ENCODE data around the gene TSR3.

The TSR3 gene

GRCh38 chr16:1361685-1362360, 10.1 kb upstream of the TSR3 start:
- peaks cover 4% of the 10 kb centered on the region for H3K79me1 ChIP-seq (ENCODE audit: low read length)
- H3K79me2 ChIP-seq (ENCODE audit: control insufficient read depth, insufficient read depth, low read length) = peaks cover 2% of the 10 kb centered on the region
- H2BK5ac ChIP-seq (ENCODE audit: low read length) = no peak overlapping the region
- H3K27me3 ChIP-seq (ENCODE audit: insufficient read depth, low read length, poor library complexity) = no peaks in the 10 kb centered on the region
- no peak overlapping the region for H3K4me3 ChIP-seq (ENCODE audit: low read length)
- no peaks in the 10 kb centered on the region for H3K4me1 ChIP-seq (ENCODE audit: control insufficient read depth, low read depth, low read length)
- WGBS (ENCODE audit: extremely low coverage, insufficient coverage, low lambda C conversion rate) = no CpG with 5 or more reads among the region's 43 CpGs
- DNase-seq = no peak
- H4K5ac ChIP-seq (ENCODE audit: low read length) = no peak overlapping the region
- H3K9ac ChIP-seq (ENCODE audit: low read length) = no peak overlapping the region
- no peak overlapping the region for H3K27ac ChIP-seq (ENCODE audit: low read depth, low read length)
- H2BK15ac ChIP-seq (replicated peaks; ENCODE audit: low read depth) = no peak overlapping the region
- H3K4me2 ChIP-seq (ENCODE audit: low read length) = no peak overlapping the region
- no peak overlapping the region for H3K4ac ChIP-seq (ENCODE audit: low read depth, low read length)
- H4K8ac ChIP-seq (ENCODE audit: low read depth, low read length) = no peak overlapping the region
- H3K36me3 ChIP-seq (ENCODE audit: control insufficient read depth, insufficient read depth, low read length) = peaks cover 5% of the 10 kb centered on the region
- H2BK120ac ChIP-seq (ENCODE audit: low read depth, low read length) = no peak overlapping the region
- H3K56ac ChIP-seq (ENCODE audit: low read length) = no peak overlapping the region
- no peak overlapping the region for H3K18ac ChIP-seq (ENCODE audit: low read length)
- H2AK5ac ChIP-seq (ENCODE audit: low read length) = no peak overlapping the region
- no peak overlapping the region for H3K23ac ChIP-seq (ENCODE audit: low read length)

- no peaks in the 10 kb centered on the region for H3K36me3 ChIP-seq (ENCODE audit: control insufficient read depth, insufficient read depth, low read length)
- H3K79me2 ChIP-seq (ENCODE audit: control insufficient read depth, insufficient read depth, low read length) = peaks cover 8% of the 10 kb centered on the region
- no peak overlapping the region for H3K4me2 ChIP-seq (ENCODE audit: low read length)
- no peaks in the 10 kb centered on the region for H3K4me1 ChIP-seq (ENCODE audit: control insufficient read depth, low read depth, low read length)
- no peak overlapping the region for H3K9ac ChIP-seq (ENCODE audit: low read length)
- H3K79me1 ChIP-seq (ENCODE audit: low read length) = peaks cover 6% of the 10 kb centered on the region
- DNase-seq = no peak
- no peak overlapping the region for H3K18ac ChIP-seq (ENCODE audit: low read length)
- H4K5ac ChIP-seq (ENCODE audit: low read length) = no peak overlapping the region
- H3K27me3 ChIP-seq (ENCODE audit: insufficient read depth, low read length, poor library complexity) = no peaks in the 10 kb centered on the region
- H3K4ac ChIP-seq (ENCODE audit: low read depth, low read length) = no peak overlapping the region
- H3K4me3 ChIP-seq (ENCODE audit: low read length) = no peak overlapping the region
- no CpG with 5 or more reads among the region's 19 CpGs for WGBS (ENCODE audit: extremely low coverage, insufficient coverage, low lambda C conversion rate)
- no peak overlapping the region for H2BK15ac ChIP-seq (replicated peaks; ENCODE audit: low read depth)
- H4K8ac ChIP-seq (ENCODE audit: low read depth, low read length) = no peak overlapping the region
- H2AK5ac ChIP-seq (ENCODE audit: low read length) = no peak overlapping the region
- no peak overlapping the region for H3K23ac ChIP-seq (ENCODE audit: low read length)
- H2BK120ac ChIP-seq (ENCODE audit: low read depth, low read length) = no peak overlapping the region
- H3K27ac ChIP-seq (ENCODE audit: low read depth, low read length) = peak overlapping the region; percentile 10
- H2BK5ac ChIP-seq (ENCODE audit: low read length) = no peak overlapping the region
- H3K56ac ChIP-seq (ENCODE audit: low read length) = no peak overlapping the region
These were observed 6.4 kb upstream of the TSR3 start for GRCh38 chr16:1357906-1358566.

GRCh38 chr16:1356061-1356900, 4.6 kb upstream of the TSR3 start:
- Histone ChIP-seq H3K4me2 (ENCODE audit: low read length) (no peak overlapping the region), H2AK5ac (ENCODE audit: low read length) (no peak overlapping the region), H4K8ac (ENCODE audit: low read depth, low read length) (no peak overlapping the region), H3K4me3 (ENCODE audit: low read length) (no peak overlapping the region), H3K56ac (ENCODE audit: low read length) (no peak overlapping the region), H3K27ac (ENCODE audit: low read depth, low read length) (no peak overlapping the region), H4K5ac (ENCODE audit: low read length) (no peak overlapping the region), H3K4ac (ENCODE audit: low read depth, low read length) (no peak overlapping the region), H3K79me1 (ENCODE audit: low read length) (peaks cover 7% of the 10 kb centered on the region), H3K18ac (ENCODE audit: low read length) (no peak overlapping the region), H3K23ac (ENCODE audit: low read length) (no peak overlapping the region), H3K36me3 (ENCODE audit: control insufficient read depth, insufficient read depth, low read length) (no peaks in the 10 kb centered on the region), H3K4me1 (ENCODE audit: control insufficient read depth, low read depth, low read length) (peaks cover 2% of the 10 kb centered on the region), H2BK120ac (ENCODE audit: low read depth, low read length) (no peak overlapping the region), H3K9ac (ENCODE audit: low read length) (no peak overlapping the region), H3K27me3 (ENCODE audit: insufficient read depth, low read length, poor library complexity) (no peaks in the 10 kb centered on the region), H2BK5ac (ENCODE audit: low read length) (no peak overlapping the region), H2BK15ac (replicated peaks; ENCODE audit: low read depth) (no peak overlapping the region), H3K79me2 (ENCODE audit: control insufficient read depth, insufficient read depth, low read length) (peaks cover 10% of the 10 kb centered on the region)
- WGBS (ENCODE audit: extremely low coverage, insufficient coverage, low lambda C conversion rate) = no CpG with 5 or more reads among the region's 33 CpGs
- no peak for DNase-seq

GRCh38 chr16:1355591-1355990, 3.9 kb upstream of the TSR3 start:
- no peaks in the 10 kb centered on the region for H3K36me3 ChIP-seq (ENCODE audit: control insufficient read depth, insufficient read depth, low read length)
- DNase-seq = no peak
- H2AK5ac ChIP-seq (ENCODE audit: low read length) = no peak overlapping the region
- peaks cover 16% of the 10 kb centered on the region for H3K79me2 ChIP-seq (ENCODE audit: control insufficient read depth, insufficient read depth, low read length)
- H4K5ac ChIP-seq (ENCODE audit: low read length) = no peak overlapping the region
- H3K27me3 ChIP-seq (ENCODE audit: insufficient read depth, low read length, poor library complexity) = no peaks in the 10 kb centered on the region
- no peak overlapping the region for H2BK120ac ChIP-seq (ENCODE audit: low read depth, low read length)
- WGBS (ENCODE audit: extremely low coverage, insufficient coverage, low lambda C conversion rate) = no CpG with 5 or more reads among the region's 15 CpGs
- H3K23ac ChIP-seq (ENCODE audit: low read length) = no peak overlapping the region
- no peak overlapping the region for H3K4me3 ChIP-seq (ENCODE audit: low read length)
- peaks cover 14% of the 10 kb centered on the region for H3K79me1 ChIP-seq (ENCODE audit: low read length)
- H3K18ac ChIP-seq (ENCODE audit: low read length) = no peak overlapping the region
- H4K8ac ChIP-seq (ENCODE audit: low read depth, low read length) = no peak overlapping the region
- no peak overlapping the region for H3K56ac ChIP-seq (ENCODE audit: low read length)
- no peak overlapping the region for H2BK5ac ChIP-seq (ENCODE audit: low read length)
- H3K4me2 ChIP-seq (ENCODE audit: low read length) = no peak overlapping the region
- H3K9ac ChIP-seq (ENCODE audit: low read length) = no peak overlapping the region
- H3K27ac ChIP-seq (ENCODE audit: low read depth, low read length) = no peak overlapping the region
- peaks cover 2% of the 10 kb centered on the region for H3K4me1 ChIP-seq (ENCODE audit: control insufficient read depth, low read depth, low read length)
- no peak overlapping the region for H2BK15ac ChIP-seq (replicated peaks; ENCODE audit: low read depth)
- H3K4ac ChIP-seq (ENCODE audit: low read depth, low read length) = no peak overlapping the region

- no peak for DNase-seq
- Histone ChIP-seq H3K4ac (ENCODE audit: low read depth, low read length) (no peak overlapping the region), H3K27ac (ENCODE audit: low read depth, low read length) (no peak overlapping the region)
These were observed 3.3 kb upstream of the TSR3 start for GRCh38 chr16:1354815-1355540.

More at GRCh38 chr16:1354815-1355540, 3.3 kb upstream of the TSR3 start:
- Histone ChIP-seq H3K4me2 (ENCODE audit: low read length) (no peak overlapping the region), H3K18ac (ENCODE audit: low read length) (no peak overlapping the region), H3K9ac (ENCODE audit: low read length) (no peak overlapping the region), H3K79me1 (ENCODE audit: low read length) (peaks cover 18% of the 10 kb centered on the region), H3K4me3 (ENCODE audit: low read length) (no peak overlapping the region), H2AK5ac (ENCODE audit: low read length) (no peak overlapping the region), H3K23ac (ENCODE audit: low read length) (no peak overlapping the region), H3K56ac (ENCODE audit: low read length) (no peak overlapping the region), H4K5ac (ENCODE audit: low read length) (no peak overlapping the region), H2BK120ac (ENCODE audit: low read depth, low read length) (no peak overlapping the region), H4K8ac (ENCODE audit: low read depth, low read length) (no peak overlapping the region), H3K79me2 (ENCODE audit: control insufficient read depth, insufficient read depth, low read length) (peaks cover 16% of the 10 kb centered on the region), H2BK15ac (replicated peaks; ENCODE audit: low read depth) (no peak overlapping the region), H3K4me1 (ENCODE audit: control insufficient read depth, low read depth, low read length) (peaks cover 2% of the 10 kb centered on the region), H2BK5ac (ENCODE audit: low read length) (no peak overlapping the region), H3K27me3 (ENCODE audit: insufficient read depth, low read length, poor library complexity) (no peaks in the 10 kb centered on the region), H3K36me3 (ENCODE audit: control insufficient read depth, insufficient read depth, low read length) (no peaks in the 10 kb centered on the region)
- WGBS (ENCODE audit: extremely low coverage, insufficient coverage, low lambda C conversion rate) = no CpG with 5 or more reads among the region's 49 CpGs

Data from mesendoderm (in vitro differentiated cells).